Adipocyte (in vitro differentiated cells): Measurements from ENCODE around the gene PCBD2.
A peak's percentile ranks its signal among the peaks of the same experiment; 100 is the strongest.
"Not testable (repeated sequence)": the region's sequence is repeated elsewhere in the genome, so short reads cannot be mapped to it uniquely, and the experiment has no call there.

Experiments
- DNase-seq: peaks from one replicate; pipeline ENCODE4 v3.0.0-alpha.2; 2015; ENCODE audit warnings: low read depth
- H3K27me3 ChIP-seq: replicated peaks from 2 replicates; pipeline ENCODE4 v1.7.0; 2013; ENCODE audit warnings: mild to moderate bottlenecking, low read length, moderate library complexity; ENCODE audit not compliant: control insufficient read depth, insufficient read depth
- H3K36me3 ChIP-seq: 2 replicates; pipeline ENCODE4 v1.7.0; 2013; ENCODE audit warnings: low read length, mild to moderate bottlenecking, moderate library complexity; ENCODE audit not compliant: control insufficient read depth, insufficient read depth, severe bottlenecking
- H3K4me1 ChIP-seq: 2 replicates; pipeline ENCODE4 v1.7.0; 2013; ENCODE audit warnings: mild to moderate bottlenecking, low read length, moderate library complexity; ENCODE audit not compliant: control insufficient read depth, insufficient read depth
- H3K4me3 ChIP-seq: 2 replicates; pipeline ENCODE4 v1.7.0; 2013; ENCODE audit warnings: mild to moderate bottlenecking, low read length, moderate library complexity
- H3K9ac ChIP-seq: 2 replicates; pipeline ENCODE4 v1.7.0; 2013; ENCODE audit warnings: mild to moderate bottlenecking, low read length, moderate library complexity
- H3K9me3 ChIP-seq: 2 replicates; pipeline ENCODE4 v1.7.0; 2013; ENCODE audit warnings: mild to moderate bottlenecking, low read length, moderate library complexity; ENCODE audit not compliant: control insufficient read depth

Gene PCBD2

DNA sequence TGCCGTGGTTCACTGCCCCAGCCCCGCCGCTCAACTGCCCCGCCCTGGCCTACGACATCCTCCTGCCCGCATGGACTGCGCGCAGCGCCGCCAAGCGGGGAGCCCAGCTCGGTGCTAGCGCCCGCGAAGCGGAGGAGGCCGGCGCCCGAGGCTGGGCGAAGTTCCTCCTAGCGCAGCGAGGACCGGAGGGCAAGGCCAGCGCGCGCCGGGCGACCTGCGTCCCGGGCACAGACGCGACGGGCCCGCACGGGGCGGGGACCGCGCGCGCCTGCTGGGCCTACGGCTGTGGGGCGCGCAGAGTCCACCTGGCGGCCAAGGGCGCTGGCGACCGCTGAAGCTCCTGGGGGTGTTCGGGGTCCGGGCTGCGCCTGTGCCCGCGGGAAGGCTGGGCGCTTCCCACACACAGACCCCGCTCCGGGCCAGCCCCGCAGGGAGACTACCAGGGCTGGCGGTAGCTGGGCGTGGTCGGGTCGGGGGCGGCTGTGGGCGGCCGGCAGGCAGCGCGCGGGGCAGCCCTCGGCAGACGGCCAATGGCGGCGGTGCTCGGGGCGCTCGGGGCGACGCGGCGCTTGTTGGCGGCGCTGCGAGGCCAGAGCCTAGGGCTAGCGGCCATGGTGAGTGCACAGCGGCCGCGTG, at the start of gene PCBD2:
TSS of gene PCBD2 (plus strand) at position 522 of the 636 bp plus-strand sequence. CDS start at position 531, 9 bp downstream.
- H3K36me3 ChIP-seq = peaks cover 3% of the 10 kb centered on the region
- no peaks in the 10 kb centered on the region for H3K4me1 ChIP-seq
- H3K27me3 ChIP-seq = no peaks in the 10 kb centered on the region
- peak; percentile 95 for DNase-seq
- peak within 1 kb of the TSS; percentile 96 for H3K9ac ChIP-seq
- peak within 1 kb of the TSS; percentile 96 for H3K4me3 ChIP-seq
- no peaks in the 10 kb centered on the region for H3K9me3 ChIP-seq

DNA sequence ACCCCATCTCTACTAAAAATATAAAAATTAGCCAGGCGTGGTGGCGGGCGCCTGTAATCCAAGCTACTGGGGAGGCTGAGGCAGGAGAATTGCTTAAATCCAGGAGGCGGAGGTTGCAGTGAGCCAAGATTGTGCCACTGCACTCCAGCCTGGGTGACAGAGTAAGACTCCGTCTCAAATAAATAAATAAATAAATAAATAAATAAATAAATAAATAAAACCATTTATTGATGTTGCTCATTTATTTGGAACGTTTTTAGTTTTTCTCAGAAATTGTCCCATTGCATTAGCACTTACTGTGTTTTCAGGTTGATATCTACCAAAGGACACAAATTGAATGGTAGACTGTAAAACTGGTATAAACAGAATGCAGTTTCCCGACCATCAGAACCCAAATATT, 48.5 kb upstream of the PCBD2 start:
- not testable (repeated sequence) for H3K4me3 ChIP-seq, H3K9ac ChIP-seq, H3K4me1 ChIP-seq, H3K27me3 ChIP-seq, DNase-seq, H3K9me3 ChIP-seq
- H3K36me3 ChIP-seq = peaks cover 70% of the 10 kb centered on the region

GRCh38 chr5:134857401-134857800, 47.5 kb upstream of the PCBD2 start:
- Histone ChIP-seq H3K4me3 (no peak overlapping the region), H3K36me3 (peaks cover 69% of the 10 kb centered on the region), H3K27me3 (no peaks in the 10 kb centered on the region), H3K9me3 (no peaks in the 10 kb centered on the region), H3K9ac (no peak overlapping the region), H3K4me1 (no peaks in the 10 kb centered on the region)
- DNase-seq = no peak

DNA sequence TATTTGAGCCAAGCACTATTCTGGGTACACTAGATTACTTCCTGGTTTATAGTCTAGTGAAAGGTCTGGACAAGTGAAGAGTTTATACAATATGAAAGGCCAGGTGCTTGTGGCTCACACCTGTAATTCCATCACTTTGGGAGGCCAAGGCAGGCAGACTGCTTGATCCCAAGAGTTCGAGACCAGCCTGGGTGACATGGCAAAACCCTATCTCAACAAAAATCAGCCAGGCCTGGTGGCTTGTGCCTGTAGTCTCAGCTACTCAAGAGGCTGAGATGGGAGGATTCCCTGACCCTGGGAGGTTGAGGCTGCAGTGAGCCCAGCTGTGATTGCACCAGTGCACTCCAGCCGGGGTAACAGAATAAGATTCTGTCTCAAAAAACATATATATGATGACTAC, 40.2 kb upstream of the PCBD2 start:
- Histone ChIP-seq H3K4me1 (no peaks in the 10 kb centered on the region), H3K4me3 (no peak overlapping the region), H3K36me3 (peaks cover 29% of the 10 kb centered on the region), H3K9me3 (no peaks in the 10 kb centered on the region), H3K27me3 (no peaks in the 10 kb centered on the region), H3K9ac (no peak overlapping the region)
- no peak for DNase-seq

DNA sequence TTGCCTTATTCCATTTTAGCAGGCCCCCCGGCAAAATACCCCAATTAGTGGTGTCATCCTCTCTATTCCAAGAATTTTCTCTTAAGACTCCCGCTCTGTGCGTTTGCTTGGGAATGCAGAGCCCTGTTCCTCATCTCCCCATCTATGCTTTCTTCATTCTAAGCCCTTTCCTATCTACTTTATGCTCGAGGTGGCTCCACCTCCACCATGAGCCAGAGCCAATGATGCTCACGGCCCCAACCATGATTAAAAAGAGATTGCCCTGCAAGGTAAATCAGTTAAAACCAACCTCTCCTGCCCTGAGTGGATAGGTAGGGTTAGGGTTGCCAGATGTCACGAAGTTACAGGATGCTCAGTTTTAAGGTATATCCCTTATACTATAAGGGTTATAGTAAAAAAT, 31.4 kb upstream of the PCBD2 start:
- Histone ChIP-seq H3K4me3 (peak overlapping the region; percentile 90), H3K36me3 (no peaks in the 10 kb centered on the region)

GRCh38 chr5:134873987-134874830, 30.7 kb upstream of the PCBD2 start, which contains the start of gene TXNDC15:
Gene TXNDC15 (plus strand): TSS chr5:134874371. CDS start chr5:134874428, 57 bp downstream.
- peak; percentile 92 for DNase-seq
- Histone ChIP-seq H3K4me3 (peak within 1 kb of the TSS; percentile 90), H3K4me1 (peaks cover 14% of the 10 kb centered on the region), H3K27me3 (no peaks in the 10 kb centered on the region), H3K36me3 (no peaks in the 10 kb centered on the region), H3K9me3 (no peaks in the 10 kb centered on the region), H3K9ac (peak within 1 kb of the TSS; percentile 96)

More for the DNA sequence above, 31.4 kb upstream of the PCBD2 start:
- no peak for DNase-seq
- Histone ChIP-seq H3K9ac (peak overlapping the region; percentile 96), H3K9me3 (no peaks in the 10 kb centered on the region), H3K4me1 (peaks cover 14% of the 10 kb centered on the region), H3K27me3 (no peaks in the 10 kb centered on the region)

DNA sequence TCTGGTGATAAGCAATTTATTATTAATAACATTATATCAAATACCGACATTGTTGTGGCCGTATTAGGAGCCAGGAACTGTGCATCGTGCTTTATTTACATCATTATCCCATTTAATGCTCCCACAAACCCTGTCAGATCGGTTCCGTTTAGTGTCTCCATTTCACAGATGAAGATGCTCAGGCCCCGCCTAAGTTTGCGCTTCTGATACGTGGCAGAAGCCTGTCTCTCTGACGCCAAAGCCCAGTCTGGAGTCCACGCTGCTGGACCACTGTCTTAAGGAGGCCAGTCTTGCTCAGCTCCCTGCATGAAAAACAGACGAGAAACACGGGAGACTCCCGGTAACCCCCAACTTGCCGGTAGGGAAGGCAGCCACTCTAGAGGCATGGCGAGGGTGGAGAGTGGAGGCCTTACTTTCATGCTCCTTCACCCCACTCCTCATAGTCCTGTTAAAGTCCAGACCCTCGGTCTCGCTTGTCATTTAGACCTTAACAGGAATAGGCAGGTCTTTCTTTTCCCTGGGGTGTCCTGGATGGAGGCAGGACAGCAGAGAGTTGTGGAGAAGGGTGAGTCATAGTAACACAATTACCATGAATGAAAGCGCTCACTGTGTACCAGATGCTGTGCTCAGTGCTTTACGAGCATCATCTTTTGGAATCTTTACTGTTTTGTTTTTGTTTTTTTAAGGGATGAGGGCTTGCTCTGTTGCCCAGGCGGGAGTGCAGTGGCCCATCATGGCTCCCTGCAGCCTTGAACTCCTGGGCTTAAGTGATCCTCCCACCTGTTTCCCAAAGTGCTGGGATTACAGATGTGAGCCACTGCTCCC, 29.9 kb upstream of the PCBD2 start:
- peak overlapping the region; percentile 90 for H3K4me3 ChIP-seq
- H3K36me3 ChIP-seq = no peaks in the 10 kb centered on the region
- DNase-seq = peak; percentile 84
- H3K4me1 ChIP-seq = peaks cover 14% of the 10 kb centered on the region
- H3K9me3 ChIP-seq = no peaks in the 10 kb centered on the region
- peak overlapping the region; percentile 96 for H3K9ac ChIP-seq
- H3K27me3 ChIP-seq = no peaks in the 10 kb centered on the region

- no peaks in the 10 kb centered on the region for H3K36me3 ChIP-seq
- H3K27me3 ChIP-seq = no peaks in the 10 kb centered on the region
- H3K9me3 ChIP-seq = no peaks in the 10 kb centered on the region
- peaks cover 14% of the 10 kb centered on the region for H3K4me1 ChIP-seq
- no peak overlapping the region for H3K9ac ChIP-seq
- DNase-seq = no peak
- no peak overlapping the region for H3K4me3 ChIP-seq
These were observed 27.8 kb upstream of the PCBD2 start for GRCh38 chr5:134877159-134877558.

DNA sequence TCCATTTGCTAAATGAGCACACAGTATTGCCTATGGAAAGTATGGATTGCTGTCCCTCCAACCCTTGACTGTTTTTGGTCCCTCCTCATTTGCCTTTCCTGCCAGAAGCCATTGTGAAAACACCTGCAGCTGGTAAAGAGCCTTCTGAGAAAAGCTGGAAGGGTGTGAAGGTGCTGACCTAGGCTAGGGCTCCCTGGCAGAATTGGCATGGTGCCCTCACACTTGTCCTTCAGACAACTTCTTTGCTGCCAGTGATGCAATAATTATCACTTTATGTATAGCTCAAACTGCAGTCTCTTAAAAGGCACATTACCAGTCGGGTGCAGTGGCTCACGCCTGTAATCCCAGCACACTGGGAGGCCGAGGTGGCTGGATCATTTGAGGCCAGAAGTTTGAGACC, 26.5 kb upstream of the PCBD2 start:
- H3K9me3 ChIP-seq = no peaks in the 10 kb centered on the region
- no peaks in the 10 kb centered on the region for H3K36me3 ChIP-seq
- peaks cover 14% of the 10 kb centered on the region for H3K4me1 ChIP-seq
- no peaks in the 10 kb centered on the region for H3K27me3 ChIP-seq
- DNase-seq = no peak
- H3K4me3 ChIP-seq = no peak overlapping the region
- H3K9ac ChIP-seq = no peak overlapping the region

DNA sequence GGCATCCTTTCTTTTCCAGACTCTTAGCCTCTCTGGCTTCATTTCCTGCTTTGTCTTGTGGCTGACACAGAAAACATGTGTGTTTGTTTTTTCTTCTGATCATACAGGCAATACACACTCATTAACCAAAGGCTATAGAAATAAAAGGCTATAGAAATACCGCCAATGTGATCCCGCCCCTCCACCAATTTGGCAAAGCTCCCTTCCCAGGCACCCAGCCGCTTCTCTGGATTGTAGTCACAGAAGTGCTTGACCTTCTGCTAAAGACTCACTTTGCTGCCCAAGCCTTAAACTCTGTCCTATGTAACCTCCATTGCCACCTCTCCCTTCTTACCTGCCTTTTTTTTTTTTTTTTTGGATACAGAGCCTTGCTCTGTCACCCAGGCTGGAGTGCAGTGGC, 25.5 kb upstream of the PCBD2 start:
- DNase-seq = no peak
- no peaks in the 10 kb centered on the region for H3K36me3 ChIP-seq
- no peaks in the 10 kb centered on the region for H3K9me3 ChIP-seq
- H3K9ac ChIP-seq = no peak overlapping the region
- H3K4me1 ChIP-seq = peaks cover 8% of the 10 kb centered on the region
- H3K4me3 ChIP-seq = no peak overlapping the region
- H3K27me3 ChIP-seq = no peaks in the 10 kb centered on the region

DNA sequence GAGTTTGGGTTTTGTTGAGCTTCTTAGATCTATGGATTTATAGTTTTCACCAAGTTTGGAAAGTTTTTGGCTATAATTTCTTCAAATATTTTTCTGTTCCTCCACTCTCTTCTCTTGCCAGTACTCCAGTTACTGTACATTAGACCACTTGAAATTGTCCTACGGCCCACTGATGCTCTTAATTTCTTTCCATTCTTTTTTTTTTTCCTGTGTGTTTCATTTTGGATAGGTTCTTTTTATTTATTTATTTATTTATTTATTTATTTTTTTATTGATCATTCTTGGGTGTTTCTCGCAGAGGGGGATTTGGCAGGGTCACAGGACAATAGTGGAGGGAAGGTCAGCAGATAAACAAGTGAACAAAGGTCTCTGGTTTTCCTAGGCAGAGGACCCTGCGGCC, 24.0 kb upstream of the PCBD2 start:
- DNase-seq = not testable (repeated sequence)

More for the DNA sequence above, 24.0 kb upstream of the PCBD2 start:
- H3K9me3 ChIP-seq, H3K36me3 ChIP-seq, H3K4me1 ChIP-seq, H3K9ac ChIP-seq, H3K4me3 ChIP-seq, H3K27me3 ChIP-seq: not testable (repeated sequence)
